Fibroblast of upper back skin (primary cell): ENCODE measurements around the gene LRRC8B.
"Not testable (repeated sequence)": the region's sequence is repeated elsewhere in the genome, so short reads cannot be mapped to it uniquely, and the experiment has no call there.

Source experiments
- DNase-seq: peaks from one replicate; pipeline ENCODE4 v3.0.0-alpha.2; 2013

Gene LRRC8B

GRCh38 chr1:89609781-89610456 is 85.3 kb downstream of the LRRC8B start:
- no peak for DNase-seq

- DNase-seq: no peak
Observed at GRCh38 chr1:89610457-89611011, 85.9 kb downstream of the LRRC8B start.

- no peak for DNase-seq
Observed at GRCh38 chr1:89611721-89612120, 87.1 kb downstream of the LRRC8B start.

GRCh38 chr1:89613928-89614327 is 89.3 kb downstream of the LRRC8B start:
- DNase-seq: no peak

- DNase-seq: no peak
Observed at GRCh38 chr1:89615676-89616598, 91.3 kb downstream of the LRRC8B start.

- DNase-seq: no peak
Observed at GRCh38 chr1:89616844-89617627, 92.4 kb downstream of the LRRC8B start.

GRCh38 chr1:89620664-89621063 is 96.0 kb downstream of the LRRC8B start:
- DNase-seq: no peak

- peak; percentile 18 for DNase-seq
Observed at GRCh38 chr1:89622895-89623294, 98.3 kb downstream of the LRRC8B start.

- no peak for DNase-seq
Observed at GRCh38 chr1:89624314-89624713, 99.7 kb downstream of the LRRC8B start.

- DNase-seq: no peak
Observed at GRCh38 chr1:89624715-89625323, 100.2 kb downstream of the LRRC8B start.

- no peak for DNase-seq
Observed at GRCh38 chr1:89627596-89627962, 103.0 kb downstream of the LRRC8B start.

GRCh38 chr1:89629146-89629545 is 104.5 kb downstream of the LRRC8B start:
- DNase-seq: no peak

- DNase-seq: not testable (repeated sequence)
Observed at GRCh38 chr1:89629600-89629999, 105.0 kb downstream of the LRRC8B start.

GRCh38 chr1:89630048-89630447 is 105.4 kb downstream of the LRRC8B start:
- DNase-seq: no peak

GRCh38 chr1:89631816-89632656 is 107.4 kb downstream of the LRRC8B start:
- DNase-seq: no peak

GRCh38 chr1:89632657-89633247 is 108.1 kb downstream of the LRRC8B start, which contains the start of gene LRRC8C:
Gene LRRC8C (plus strand): TSS chr1:89633120. CDS start chr1:89686474, 53,354 bp downstream.
- DNase-seq: peak; percentile 75

GRCh38 chr1:89633248-89633799 is 108.7 kb downstream of the LRRC8B start:
- DNase-seq: peak; percentile 37

- peak; percentile 17 for DNase-seq
Observed at GRCh38 chr1:89633800-89634625, 109.4 kb downstream of the LRRC8B start.
